Measurements from ENCODE around the gene RPL23.

Gene RPL23

DNA sequence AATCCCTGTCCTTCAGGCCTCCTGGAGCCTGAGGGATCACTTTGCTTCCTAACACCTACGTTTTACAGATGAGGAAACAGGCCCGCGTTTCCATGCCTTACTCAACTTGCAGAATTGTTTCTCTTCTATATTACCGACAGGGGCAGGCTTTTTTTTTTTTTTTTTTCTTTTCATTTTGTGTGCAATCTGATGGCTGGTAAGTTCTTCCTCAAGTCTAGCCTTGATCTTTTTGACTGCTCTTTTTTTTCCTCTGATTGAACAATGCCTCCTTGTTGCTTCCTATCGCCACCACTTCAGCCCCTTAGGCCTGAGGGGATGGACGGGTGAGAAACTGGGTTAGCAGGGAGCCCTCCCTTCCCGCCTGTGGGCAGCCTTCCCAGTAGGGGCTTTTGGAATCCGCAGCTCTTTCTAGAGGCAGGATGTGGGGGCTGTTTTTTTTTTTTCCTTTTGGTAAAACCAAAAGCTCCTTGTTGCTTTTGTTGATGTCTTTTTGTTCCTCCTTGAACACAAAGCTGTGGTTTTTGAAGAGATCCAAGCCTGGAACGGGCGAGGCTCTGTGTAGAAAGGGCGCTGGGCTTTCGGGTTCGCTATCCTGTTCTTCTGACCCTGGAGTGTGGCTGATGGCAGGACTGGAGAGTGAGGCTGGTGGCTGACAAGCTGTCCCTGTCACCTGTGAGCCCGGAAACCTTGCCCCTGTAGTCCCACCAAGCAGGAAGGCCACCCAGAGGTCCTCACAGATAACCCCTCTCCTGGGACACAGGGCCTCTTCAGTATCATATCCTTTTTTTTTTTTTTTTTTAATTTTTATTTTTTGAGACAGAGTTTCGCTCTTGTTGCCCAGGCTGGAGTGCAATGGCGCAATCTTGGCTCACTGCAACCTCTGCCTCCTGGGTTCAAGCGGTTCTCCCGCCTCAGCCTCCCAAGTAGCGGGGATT, 30.3 kb upstream of the RPL23 start:
- no peak for DNase-seq

- no peak for DNase-seq
Measured at GRCh38 chr17:38882870-38883269, 29.3 kb upstream of the RPL23 start.

GRCh38 chr17:38881600-38882191, 28.2 kb upstream of the RPL23 start:
- DNase-seq = no peak

DNA sequence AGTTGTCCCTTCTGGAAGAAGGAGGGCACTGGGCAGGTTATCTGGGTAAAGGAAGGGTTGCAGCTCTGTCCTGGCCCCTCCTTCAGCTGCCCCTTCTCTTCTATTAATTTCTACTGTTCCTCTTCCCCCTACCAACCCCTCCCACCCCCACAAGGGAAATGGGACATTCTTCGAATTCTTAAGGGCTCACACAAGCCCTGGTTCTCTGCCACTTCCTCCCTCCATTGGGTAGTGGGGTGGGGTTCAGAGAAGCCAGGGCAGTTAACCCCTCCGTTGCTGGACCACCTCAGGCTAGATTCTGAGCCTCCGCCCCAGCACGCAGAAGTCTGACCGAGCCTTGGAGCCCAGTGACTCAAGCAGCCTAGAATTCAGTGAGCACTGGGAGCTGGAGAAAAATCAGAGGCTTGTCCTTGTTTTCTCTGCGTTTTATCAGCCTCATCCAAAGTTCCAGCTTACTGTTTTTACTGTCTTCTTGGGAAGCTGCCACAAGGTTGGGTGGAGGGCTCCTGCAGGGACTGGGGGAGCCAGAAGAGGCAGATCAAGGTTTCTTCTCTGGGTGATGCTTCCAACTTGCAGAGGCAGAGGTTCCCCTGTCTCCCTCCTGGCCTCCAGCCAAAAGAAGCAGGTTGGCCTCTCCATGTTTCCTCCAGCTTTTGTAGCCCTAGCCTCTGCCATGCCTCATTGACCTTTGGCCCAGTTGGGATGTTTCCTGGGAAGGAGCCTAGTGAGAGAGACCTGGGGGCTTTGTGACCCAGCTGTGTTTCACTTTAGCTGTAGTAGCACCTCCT, 26.6 kb upstream of the RPL23 start:
- no peak for DNase-seq

DNA sequence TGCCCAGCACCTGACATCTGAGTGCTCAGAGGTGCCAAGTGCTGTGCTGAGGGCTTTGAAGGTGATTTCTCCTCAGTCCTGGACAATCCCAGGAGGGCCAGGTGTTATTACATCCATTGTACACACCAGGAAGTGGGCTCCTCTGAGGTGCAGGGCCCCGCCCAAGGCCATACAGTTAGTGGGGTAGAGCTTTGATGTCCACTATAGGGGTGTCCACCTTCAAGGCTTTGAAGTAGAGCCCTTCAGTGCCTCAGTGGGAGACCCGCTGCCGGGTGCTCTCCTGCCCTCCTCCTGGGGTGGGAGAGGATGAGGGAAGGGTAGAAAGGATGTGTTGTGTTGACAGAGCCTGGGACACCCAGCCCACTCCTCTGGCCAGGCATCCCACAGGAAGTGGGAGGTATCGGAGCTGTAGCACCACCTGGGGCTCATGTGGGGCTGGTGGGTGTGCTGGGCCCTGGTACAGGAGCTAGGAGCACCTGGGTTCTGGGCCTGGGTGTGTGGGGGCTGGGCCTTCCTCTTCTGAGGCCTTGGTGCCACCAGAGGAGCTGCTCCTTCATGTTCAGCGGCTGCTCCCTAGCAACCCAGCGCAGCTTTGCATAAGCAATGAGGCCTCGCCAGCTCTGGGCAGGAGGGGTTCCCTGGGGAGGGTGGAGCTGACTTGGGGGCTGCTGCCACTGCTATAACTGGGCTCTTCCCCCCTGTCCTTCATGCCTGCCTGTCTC, 23.8 kb upstream of the RPL23 start:
- DNase-seq = no peak

DNA sequence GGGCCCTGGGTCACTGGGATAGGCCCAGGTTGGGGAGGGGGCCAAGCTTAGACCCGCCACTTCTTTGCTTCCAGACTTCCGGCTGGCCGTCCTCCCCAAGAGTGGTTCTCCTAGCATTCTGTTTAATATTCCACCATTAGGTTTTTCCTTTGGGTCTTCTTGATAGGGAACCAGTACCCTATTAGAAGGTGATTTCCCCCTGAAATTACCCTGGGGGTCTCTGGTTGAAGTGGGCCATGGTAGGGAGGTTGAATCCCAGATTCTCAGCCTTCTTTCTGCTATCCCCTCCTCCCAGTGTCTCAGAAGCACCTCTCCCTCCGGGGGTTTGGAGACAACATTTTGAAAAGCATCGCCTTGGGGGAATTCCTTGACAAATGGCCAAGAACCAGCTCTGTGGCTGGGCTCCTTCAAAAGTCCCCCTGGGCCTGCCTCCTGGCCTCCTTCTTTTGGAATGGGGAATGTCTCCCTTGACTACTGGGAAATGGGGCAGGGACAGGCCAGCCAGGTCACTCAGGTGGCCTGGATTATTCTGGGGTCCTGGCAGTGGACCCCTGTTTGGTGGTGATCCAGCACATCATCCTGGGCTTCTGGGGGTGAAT, 22.1 kb upstream of the RPL23 start:
- no peak for DNase-seq

GRCh38 chr17:38874505-38875400, 21.2 kb upstream of the RPL23 start:
- no peak for DNase-seq

DNA sequence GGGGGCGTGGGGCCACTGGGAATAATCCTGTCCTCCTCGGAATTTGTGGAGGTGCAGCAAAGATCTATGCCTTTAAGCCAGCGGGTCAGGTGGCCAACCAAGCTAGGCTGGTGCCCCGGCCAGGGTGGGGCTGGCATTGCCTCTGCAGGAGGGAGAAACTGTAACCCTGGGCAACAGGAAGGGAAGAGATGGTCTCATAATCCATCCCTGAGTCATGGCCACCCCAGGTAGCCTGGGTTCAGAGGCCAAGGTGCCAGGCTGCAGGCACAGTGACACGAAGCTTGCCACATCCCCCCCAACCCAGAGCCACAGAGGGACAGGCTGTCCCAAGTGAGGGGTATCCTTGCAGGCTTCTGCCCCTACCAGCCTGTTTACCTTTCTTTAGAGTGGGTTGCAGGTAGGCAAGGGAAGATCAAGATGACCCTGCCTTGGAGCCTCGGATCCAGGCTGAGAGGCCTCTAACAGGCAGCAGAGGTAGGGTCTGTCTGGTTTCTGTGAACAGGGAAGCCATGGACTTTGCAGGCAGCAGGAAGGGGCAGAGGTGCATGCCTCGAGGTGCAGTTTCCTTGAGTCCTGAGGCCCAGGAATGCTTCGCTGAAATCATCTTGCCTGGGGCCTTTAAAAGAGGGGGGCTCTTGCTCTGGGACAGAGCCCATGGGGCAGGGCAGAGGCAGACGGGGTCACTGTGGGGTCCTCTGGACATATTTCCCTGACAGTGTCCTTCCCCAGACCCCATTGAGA, 20.3 kb upstream of the RPL23 start:
- DNase-seq = no peak

DNA sequence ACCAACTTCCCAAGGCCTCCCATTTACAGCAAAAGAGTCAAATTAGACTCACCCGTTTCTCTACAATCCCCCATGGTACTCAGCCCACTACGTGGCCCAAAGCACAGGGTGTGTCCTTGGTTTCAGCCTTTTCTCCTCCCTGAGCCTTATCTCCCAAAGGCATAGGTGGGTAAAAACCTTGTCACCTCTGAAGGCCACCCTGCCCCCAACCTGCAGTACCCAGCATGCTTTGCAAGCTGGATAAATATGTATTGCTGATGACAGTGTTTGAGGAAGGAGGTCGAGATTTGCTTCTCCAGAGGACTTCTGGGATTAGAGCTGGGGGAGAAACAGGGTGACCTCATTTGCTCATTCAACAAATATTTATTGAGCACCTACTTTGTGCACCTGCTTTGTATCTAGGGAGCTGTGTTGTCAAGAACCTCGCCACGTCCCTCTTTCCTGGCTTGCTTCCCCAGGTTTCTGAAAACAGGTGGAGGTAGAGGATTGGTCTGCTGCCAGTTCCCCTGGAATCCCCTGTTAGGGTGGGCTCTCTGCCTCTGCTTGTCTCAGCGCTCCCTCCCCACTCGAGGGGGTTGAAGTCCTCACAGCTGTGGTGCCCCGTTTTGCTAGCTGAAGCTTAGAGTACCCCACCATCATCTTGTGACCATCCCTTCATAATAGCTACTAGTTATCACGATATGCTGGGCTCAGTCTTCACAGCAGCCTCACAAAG, 19.3 kb upstream of the RPL23 start:
- no peak for DNase-seq

DNA sequence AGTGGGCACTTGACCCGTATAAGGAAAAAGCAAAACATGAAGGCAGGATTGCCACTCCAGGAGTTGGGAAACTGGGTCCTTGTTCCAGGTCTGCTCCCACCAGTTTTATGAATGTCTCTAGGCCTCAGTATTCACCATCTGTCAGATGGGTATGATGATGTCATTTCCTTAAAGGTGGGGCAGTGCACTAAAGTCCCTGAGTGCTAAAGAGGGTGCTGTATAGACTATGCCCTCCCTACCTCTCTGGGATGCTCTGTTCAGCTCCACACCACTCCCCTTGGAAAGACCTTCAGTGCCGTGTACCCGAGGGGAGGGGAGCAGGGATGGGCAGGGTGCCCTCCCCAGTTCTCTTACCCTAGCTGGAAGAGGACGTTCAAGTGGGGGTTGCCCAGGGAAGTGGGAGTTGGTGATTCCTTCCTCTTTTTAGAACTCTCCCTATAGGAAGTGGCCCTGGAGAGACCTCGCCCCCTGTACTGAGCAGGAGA, 18.5 kb upstream of the RPL23 start:
- no peak for DNase-seq

GRCh38 chr17:38871247-38872015, 17.9 kb upstream of the RPL23 start:
- no peak for DNase-seq

DNA sequence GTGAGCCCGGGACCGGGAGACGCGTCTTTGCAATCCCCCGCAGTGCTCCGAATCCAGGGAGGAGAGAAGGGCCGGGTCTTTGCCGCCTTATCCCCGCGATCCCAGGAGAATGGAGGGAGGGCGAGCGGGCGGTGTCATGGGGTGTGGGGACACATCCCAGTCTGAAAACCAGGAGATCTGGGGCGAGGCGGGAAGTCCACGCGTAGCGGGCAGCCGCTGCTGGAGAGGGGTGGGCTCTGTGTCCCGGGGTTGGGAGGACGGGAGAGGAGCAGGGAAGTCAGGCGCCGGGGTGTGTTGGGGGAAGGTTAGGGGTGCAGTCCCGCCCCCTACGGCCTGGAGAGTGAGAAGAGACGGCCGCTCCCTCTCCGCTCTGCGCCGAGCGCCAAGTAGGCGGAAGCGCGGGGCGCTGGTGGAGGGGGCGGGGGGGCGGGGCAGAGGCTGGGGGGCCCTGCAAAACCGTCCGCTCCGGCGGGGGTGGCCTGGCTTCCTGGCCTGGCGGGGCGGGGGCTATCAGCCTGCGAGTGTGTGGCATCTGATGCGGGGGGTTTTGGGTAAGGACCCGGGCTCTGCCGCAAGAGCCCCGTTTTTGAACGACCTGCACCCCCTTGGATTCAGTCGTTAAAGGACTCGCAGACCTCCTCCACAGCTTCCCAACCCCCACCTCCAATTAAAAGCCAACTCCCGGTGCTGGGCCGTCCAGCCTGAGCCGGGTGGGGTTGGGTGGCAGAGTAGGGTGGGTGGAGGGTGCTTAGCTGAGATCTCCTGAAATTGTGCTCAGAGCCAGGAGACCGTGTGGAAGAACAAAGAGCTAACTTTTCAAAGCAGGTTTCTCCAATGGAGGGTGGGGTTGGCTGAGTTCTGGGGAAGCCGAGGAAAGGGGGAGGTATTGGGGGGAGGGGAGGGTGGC, 17.0 kb upstream of the RPL23 start:
- DNase-seq = no peak

DNA sequence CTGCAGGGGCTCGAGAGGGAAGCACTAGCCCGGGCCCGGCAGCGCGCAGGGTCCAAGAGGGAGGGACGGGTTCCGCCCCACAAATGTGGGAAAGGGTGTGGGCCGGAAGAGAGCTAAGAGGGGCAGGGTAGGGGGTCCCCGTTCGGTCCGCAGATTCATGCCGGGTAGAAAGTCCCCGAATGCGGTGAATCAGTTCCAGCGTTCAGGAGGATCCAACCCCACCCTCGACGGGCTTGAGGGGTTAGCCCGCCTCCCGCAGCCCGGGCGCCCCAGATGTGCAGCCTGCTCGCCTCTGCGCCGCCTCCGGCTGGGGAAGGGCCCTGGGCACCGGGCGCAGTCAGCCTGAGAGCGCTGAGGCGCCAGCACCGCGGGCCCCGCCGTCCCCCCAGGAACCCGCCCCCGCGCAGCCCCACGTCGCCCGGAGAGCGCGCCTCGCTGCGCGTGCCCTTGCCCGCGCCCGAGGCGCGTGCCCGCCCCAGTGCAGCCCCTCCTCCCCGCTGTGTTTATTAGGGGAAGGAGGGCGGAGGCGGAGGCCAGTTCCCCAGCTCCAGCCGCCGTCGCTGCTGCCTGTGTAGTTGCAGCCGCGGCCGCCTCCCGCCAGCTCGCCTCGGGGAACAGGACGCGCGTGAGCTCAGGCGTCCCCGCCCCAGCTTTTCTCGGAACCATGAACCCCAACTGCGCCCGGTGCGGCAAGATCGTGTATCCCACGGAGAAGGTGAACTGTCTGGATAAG, 16.2 kb upstream of the RPL23 start, which contains the start of gene LASP1:
Gene LASP1 (plus strand): TSS at position 533 of the 733 bp plus-strand sequence. CDS start 132 bp downstream, at position 665.
- peak; percentile 69 to 85 for DNase-seq

DNA sequence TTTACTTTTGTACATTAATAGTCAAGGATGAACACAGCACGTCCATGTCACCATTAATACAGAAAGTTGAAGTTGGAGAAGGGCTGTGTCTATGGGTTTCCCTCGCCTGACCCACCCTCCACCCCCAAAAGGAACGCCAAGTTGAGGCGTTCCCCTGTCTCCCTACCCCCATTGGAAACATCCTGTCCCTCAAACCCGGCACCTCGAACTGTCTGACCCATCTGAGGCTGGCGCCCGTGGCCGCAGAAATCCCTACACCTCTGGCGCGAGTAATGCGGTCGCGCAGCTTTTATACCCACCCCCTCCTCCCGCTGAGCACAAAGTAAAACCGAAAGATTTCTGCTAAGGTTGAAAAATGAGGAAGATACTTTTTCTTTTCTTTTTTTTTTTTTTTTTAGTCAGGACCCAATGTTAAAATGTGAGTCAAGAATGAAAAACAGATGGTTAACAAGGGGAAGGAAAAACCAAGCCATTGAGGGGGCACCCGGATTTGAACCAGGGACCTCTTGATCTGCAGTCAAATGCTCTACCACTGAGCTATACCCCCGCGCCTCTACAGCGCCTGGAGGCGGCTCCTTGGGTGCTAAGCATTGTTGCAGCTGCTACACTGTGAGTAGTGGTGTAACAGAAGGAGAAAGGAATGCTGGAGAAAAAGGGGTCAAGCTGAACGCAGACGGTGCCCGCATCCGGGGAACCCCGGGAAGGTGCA, 15.4 kb upstream of the RPL23 start:
- peak; percentile 71 to 78 for DNase-seq

GRCh38 chr17:38867968-38868816, 14.7 kb upstream of the RPL23 start:
- DNase-seq = peak; percentile 21 to 39
